ENCODE data around the gene TRAF3IP1. TPM values are rescaled to one million over a fixed set of nuclear protein-coding genes. Genes with fewer than 3 reads are reported as not detected.
"Not testable (repeated sequence)": the region's sequence is repeated elsewhere in the genome, so short reads cannot be mapped to it uniquely, and the experiment has no call there.

Gene TRAF3IP1
- total RNA-seq, 2 experiments from 2014 or later, result 8.6 to 8.7 TPM

- DNase-seq (no peak), ATAC-seq (ENCODE audit: low read depth) (no peak)
- peaks cover 2% of the 10 kb centered on the region for H3K4me1 Mint-ChIP-seq
- no peaks in the 10 kb centered on the region for H3K9me3 Mint-ChIP-seq
- peaks cover 2% of the 10 kb centered on the region for H3K27me3 Mint-ChIP-seq
- H3K36me3 Mint-ChIP-seq, result no peaks in the 10 kb centered on the region
- no peak overlapping the region for H3K4me3 Mint-ChIP-seq
- POLR2A ChIA-PET, result no interaction called here
- H3K27ac Mint-ChIP-seq, result no peak overlapping the region
These were observed 76.3 kb downstream of the TRAF3IP1 start for GRCh38 chr2:238396663-238397062.

GRCh38 chr2:238397356-238397755 is 77.0 kb downstream of the TRAF3IP1 start:
- Mint-ChIP-seq H3K4me3 (no peak overlapping the region), H3K27ac (no peak overlapping the region), H3K27me3 (peaks cover 2% of the 10 kb centered on the region), H3K9me3 (no peaks in the 10 kb centered on the region), H3K4me1 (no peaks in the 10 kb centered on the region), H3K36me3 (no peaks in the 10 kb centered on the region)
- POLR2A ChIA-PET, result no interaction called here
- ATAC-seq (ENCODE audit: low read depth) (no peak), DNase-seq (no peak)

GRCh38 chr2:238398577-238398976 is 78.3 kb downstream of the TRAF3IP1 start:
- ATAC-seq (ENCODE audit: low read depth) (no peak), DNase-seq (no peak)
- Mint-ChIP-seq H3K4me3 (no peak overlapping the region), H3K36me3 (no peaks in the 10 kb centered on the region), H3K4me1 (no peaks in the 10 kb centered on the region), H3K27ac (no peak overlapping the region), H3K27me3 (peaks cover 2% of the 10 kb centered on the region), H3K9me3 (no peaks in the 10 kb centered on the region)
- POLR2A ChIA-PET, result no interaction called here

GRCh38 chr2:238399094-238399493 is 78.8 kb downstream of the TRAF3IP1 start:
- DNase-seq (no peak), ATAC-seq (ENCODE audit: low read depth) (no peak)
- POLR2A ChIA-PET, result no interaction called here
- no peak overlapping the region for H3K27ac Mint-ChIP-seq
- no peaks in the 10 kb centered on the region for H3K36me3 Mint-ChIP-seq
- H3K27me3 Mint-ChIP-seq, result no peaks in the 10 kb centered on the region
- no peak overlapping the region for H3K4me3 Mint-ChIP-seq
- no peaks in the 10 kb centered on the region for H3K4me1 Mint-ChIP-seq
- H3K9me3 Mint-ChIP-seq, result no peaks in the 10 kb centered on the region

GRCh38 chr2:238401551-238401950 is 81.2 kb downstream of the TRAF3IP1 start:
- Mint-ChIP-seq H3K36me3 (no peaks in the 10 kb centered on the region), H3K4me1 (peaks cover 6% of the 10 kb centered on the region), H3K27ac (no peak overlapping the region), H3K4me3 (no peak overlapping the region), H3K9me3 (no peaks in the 10 kb centered on the region), H3K27me3 (no peaks in the 10 kb centered on the region)
- POLR2A ChIA-PET, result no interaction called here
- DNase-seq (no peak), ATAC-seq (ENCODE audit: low read depth) (no peak)

- H3K27ac Mint-ChIP-seq, result no peak overlapping the region
- POLR2A ChIA-PET, result no interaction called here
- no peaks in the 10 kb centered on the region for H3K27me3 Mint-ChIP-seq
- no peaks in the 10 kb centered on the region for H3K36me3 Mint-ChIP-seq
- H3K9me3 Mint-ChIP-seq, result no peaks in the 10 kb centered on the region
- ATAC-seq (ENCODE audit: low read depth) (no peak), DNase-seq (no peak)
- H3K4me3 Mint-ChIP-seq, result no peak overlapping the region
- peaks cover 6% of the 10 kb centered on the region for H3K4me1 Mint-ChIP-seq
These were observed 83.5 kb downstream of the TRAF3IP1 start for GRCh38 chr2:238403632-238404405.

- ATAC-seq (ENCODE audit: low read depth) (no peak), DNase-seq (no peak)
- POLR2A ChIA-PET, result interaction anchor here (0.7 kb wide), 2 partner anchors 35 to 41 kb away, joined by 3 to 4 read pairs; no protein-coding TSS in a partner anchor
- no peak overlapping the region for H3K27ac Mint-ChIP-seq
- peaks cover 6% of the 10 kb centered on the region for H3K4me1 Mint-ChIP-seq
- no peak overlapping the region for H3K4me3 Mint-ChIP-seq
- no peaks in the 10 kb centered on the region for H3K36me3 Mint-ChIP-seq
- no peaks in the 10 kb centered on the region for H3K27me3 Mint-ChIP-seq
- no peaks in the 10 kb centered on the region for H3K9me3 Mint-ChIP-seq
These were observed 84.3 kb downstream of the TRAF3IP1 start for GRCh38 chr2:238404406-238405216.

GRCh38 chr2:238405217-238405555 is 84.9 kb downstream of the TRAF3IP1 start:
- H3K36me3 Mint-ChIP-seq; H3K4me1 Mint-ChIP-seq; H3K27ac Mint-ChIP-seq; H3K9me3 Mint-ChIP-seq; ATAC-seq (ENCODE audit: low read depth); H3K27me3 Mint-ChIP-seq; DNase-seq; H3K4me3 Mint-ChIP-seq: not testable (repeated sequence)
- POLR2A ChIA-PET, result interaction anchor here (0.7 to 0.9 kb wide), 3 partner anchors 22 to 42 kb away, joined by 3 to 4 read pairs (median 3); no protein-coding TSS in a partner anchor

- no peak overlapping the region for H3K4me3 Mint-ChIP-seq
- POLR2A ChIA-PET, result interaction anchor here (0.9 kb wide), 1 partner anchor 21 kb away, joined by 3 read pairs; no protein-coding TSS in a partner anchor
- H3K9me3 Mint-ChIP-seq, result no peaks in the 10 kb centered on the region
- H3K27ac Mint-ChIP-seq, result peak overlapping the region; percentile 79
- peaks cover 6% of the 10 kb centered on the region for H3K4me1 Mint-ChIP-seq
- DNase-seq, result no peak
- peak; percentile 32 for ATAC-seq (ENCODE audit: low read depth)
- no peaks in the 10 kb centered on the region for H3K27me3 Mint-ChIP-seq
- H3K36me3 Mint-ChIP-seq, result no peaks in the 10 kb centered on the region
These were observed 86.1 kb downstream of the TRAF3IP1 start for GRCh38 chr2:238406221-238406997.

GRCh38 chr2:238406998-238407285 is 86.6 kb downstream of the TRAF3IP1 start:
- Mint-ChIP-seq H3K4me3 (no peak overlapping the region), H3K36me3 (no peaks in the 10 kb centered on the region), H3K9me3 (no peaks in the 10 kb centered on the region)

GRCh38 chr2:238407566-238407965 is 87.2 kb downstream of the TRAF3IP1 start:
- H3K27me3 Mint-ChIP-seq, result no peaks in the 10 kb centered on the region
- no peak overlapping the region for H3K27ac Mint-ChIP-seq
- peaks cover 6% of the 10 kb centered on the region for H3K4me1 Mint-ChIP-seq
- no peak for DNase-seq
- H3K4me3 Mint-ChIP-seq, result no peak overlapping the region
- H3K9me3 Mint-ChIP-seq, result no peaks in the 10 kb centered on the region
- no peak for ATAC-seq (ENCODE audit: low read depth)
- POLR2A ChIA-PET, result no interaction called here
- H3K36me3 Mint-ChIP-seq, result no peaks in the 10 kb centered on the region

More at GRCh38 chr2:238406998-238407285, 86.6 kb downstream of the TRAF3IP1 start:
- no peak overlapping the region for H3K27ac Mint-ChIP-seq
- peaks cover 6% of the 10 kb centered on the region for H3K4me1 Mint-ChIP-seq
- H3K27me3 Mint-ChIP-seq, result no peaks in the 10 kb centered on the region
- DNase-seq (no peak), ATAC-seq (ENCODE audit: low read depth) (no peak)
- POLR2A ChIA-PET, result no interaction called here

- POLR2A ChIA-PET, result no interaction called here
- Mint-ChIP-seq H3K27ac (no peak overlapping the region), H3K9me3 (no peaks in the 10 kb centered on the region), H3K27me3 (no peaks in the 10 kb centered on the region), H3K4me1 (peaks cover 6% of the 10 kb centered on the region), H3K36me3 (no peaks in the 10 kb centered on the region), H3K4me3 (no peak overlapping the region)
- DNase-seq, result no peak
- no peak for ATAC-seq (ENCODE audit: low read depth)
These were observed 88.5 kb downstream of the TRAF3IP1 start for GRCh38 chr2:238408615-238409340.
